GM19395 (cell line): ENCODE results near the gene GJC2.
"Not testable (repeated sequence)": the region's sequence is repeated elsewhere in the genome, so short reads cannot be mapped to it uniquely, and the experiment has no call there.

Experiments
- ATAC-seq: cut with Tn5 transposase; IDR thresholded peaks from one replicate; pipeline ENCODE4 v1.9.1; 2021; ENCODE audit warnings: mild to moderate bottlenecking, moderate library complexity; ENCODE audit not compliant: unreplicated experiment

Gene GJC2

DNA sequence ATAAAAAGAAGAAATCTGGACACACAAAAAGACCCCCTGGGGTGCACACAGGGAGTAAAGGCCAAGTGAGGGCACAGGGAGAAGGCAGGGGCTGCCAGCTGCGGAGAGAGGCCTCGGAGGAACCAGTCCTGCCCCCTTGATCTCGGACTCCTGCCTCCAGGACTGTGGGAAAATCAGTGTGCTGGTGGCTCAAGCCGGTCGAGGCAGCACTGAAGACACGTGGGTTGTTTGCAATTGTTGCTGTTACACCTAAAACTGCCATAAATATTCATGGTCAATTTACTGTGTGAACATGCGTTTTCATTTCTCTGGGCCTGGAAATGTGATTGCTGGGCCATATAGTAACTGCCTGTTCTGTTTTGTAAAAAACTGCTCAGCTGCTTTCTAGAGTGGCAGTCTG lies 34.4 kb downstream of the GJC2 start:
- no peak for ATAC-seq

DNA sequence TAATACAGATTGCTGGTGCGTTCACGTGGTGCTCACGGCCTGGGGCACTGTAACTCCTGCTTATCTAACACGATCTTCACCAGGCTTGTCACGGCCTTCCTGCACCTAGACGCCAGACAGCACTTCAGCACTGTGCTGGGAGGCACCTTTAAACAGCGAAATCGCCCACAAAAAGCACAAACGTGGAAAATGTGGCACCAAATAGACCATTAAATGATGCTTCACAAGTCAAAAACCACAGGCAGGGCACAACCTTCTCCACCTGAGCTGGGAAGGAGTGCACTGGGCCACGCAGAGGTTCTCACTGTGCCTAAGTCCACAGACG lies 35.9 kb downstream of the GJC2 start:
- no peak for ATAC-seq

DNA sequence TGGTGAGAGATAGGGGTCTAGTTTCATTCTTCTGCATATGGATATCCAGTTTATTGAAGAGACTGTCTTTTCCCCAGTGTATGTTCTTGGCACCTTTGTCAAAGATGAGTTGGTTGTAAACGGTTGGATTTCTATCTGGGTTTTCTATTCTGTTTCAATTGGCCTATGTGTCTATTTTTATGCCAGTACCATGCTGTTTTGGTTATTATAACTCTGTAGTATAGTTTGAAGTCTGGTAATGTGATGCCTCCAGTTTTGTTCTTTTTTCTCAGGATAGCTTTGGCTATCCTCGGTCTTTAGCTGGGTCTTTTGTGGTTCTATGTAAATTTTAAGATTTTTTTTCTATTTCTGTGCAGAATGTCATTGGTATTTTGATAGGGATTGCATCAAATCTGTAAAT lies 38.5 kb downstream of the GJC2 start:
- not testable (repeated sequence) for ATAC-seq

DNA sequence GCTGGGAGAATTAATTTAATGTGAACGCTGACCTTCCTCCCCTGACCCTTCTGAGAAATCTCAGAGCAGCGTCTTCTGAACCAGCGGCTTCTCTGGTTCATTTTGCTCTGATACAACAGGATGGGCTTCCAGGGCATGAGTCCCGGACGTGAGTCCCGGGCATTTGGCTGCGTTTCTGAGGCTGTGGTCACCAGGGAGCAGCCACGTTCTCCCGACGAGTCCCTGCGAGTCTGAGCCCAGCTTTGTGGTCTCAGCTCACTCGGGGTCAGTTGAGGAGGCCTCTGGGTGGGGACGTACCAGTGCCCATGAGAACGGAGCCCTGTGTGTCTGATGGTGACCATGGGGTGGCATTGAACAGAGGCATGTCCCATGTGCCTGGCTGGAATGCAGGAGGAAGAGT lies 40.5 kb downstream of the GJC2 start:
- no peak for ATAC-seq

DNA sequence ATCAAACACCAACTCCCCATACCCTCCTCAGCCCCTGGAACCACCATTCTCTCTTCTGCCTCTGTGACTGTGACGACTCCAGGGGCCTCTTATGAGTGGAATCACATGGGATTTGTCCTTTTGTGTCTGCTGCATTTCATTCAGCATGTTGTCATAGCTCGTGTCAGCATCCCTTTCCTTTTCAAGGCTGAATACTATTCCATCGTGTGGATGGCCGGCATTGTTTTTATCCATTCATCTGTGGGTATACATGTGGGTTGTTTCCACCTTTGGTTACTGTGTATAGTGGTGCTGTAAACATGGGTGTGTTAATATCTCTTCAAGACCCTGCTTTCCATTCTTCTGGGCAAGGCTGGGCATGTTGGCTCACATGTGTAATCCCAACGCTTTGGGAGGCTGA lies 41.0 kb downstream of the GJC2 start:
- ATAC-seq = no peak

DNA sequence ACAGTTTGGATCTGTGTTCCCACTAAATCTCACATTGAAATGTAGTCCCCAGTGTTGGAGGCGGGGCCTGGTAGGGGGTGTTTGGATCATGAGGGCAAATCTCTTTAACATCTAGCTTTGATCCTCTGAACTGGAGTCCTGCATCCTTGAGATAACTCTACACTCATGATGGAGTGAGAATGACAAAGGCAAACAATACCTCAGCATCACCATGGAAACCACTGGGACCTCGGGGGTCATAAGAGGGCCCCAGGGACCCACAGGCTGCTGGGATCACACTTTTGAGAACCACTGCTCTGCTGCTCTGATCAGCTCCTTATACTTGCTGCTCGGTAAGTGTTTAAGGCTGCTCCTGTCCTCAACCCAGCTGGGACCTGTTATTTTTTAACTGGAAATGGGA lies 44.7 kb downstream of the GJC2 start:
- no peak for ATAC-seq

DNA sequence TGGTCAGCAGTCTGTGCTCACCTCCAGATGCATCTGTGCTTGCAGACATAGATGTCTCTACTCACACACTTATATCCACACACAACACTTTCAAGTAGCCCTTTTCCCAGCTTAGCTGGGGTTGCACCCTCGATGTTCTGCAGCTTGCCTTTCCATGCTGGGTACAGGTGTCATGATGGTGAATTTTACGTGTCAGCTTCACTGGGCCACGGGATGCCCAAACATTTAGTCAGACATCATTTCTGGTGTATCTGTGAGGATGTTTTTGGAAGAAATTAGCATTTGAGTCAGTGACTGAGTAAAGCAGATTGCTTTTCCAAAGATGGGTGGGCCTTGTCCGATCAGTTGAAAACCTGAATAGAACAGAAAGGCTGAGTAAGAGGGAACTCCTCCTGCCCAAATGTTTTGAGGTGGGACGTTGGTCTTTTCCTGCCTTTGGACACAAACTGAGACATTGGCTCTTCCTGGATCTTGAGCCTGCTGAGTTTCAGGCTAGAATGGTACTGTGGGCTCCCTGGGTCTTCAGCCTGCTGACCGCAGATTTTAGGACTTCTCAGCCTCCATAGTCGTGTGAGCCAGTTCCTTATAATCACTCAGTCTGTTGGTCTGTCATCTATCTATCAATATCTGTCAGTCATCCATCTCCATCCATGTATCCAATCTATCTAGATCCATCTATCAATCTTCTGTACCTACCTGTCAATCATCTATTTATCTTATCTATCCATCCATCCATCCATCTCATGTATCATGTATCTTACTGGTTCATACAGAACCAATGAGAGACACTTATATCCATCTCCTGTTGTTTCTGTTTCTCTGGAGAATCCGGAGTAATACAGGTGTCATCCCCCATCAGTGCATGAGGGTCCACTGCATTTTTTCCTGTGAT lies 45.4 kb downstream of the GJC2 start:
- no peak for ATAC-seq

DNA sequence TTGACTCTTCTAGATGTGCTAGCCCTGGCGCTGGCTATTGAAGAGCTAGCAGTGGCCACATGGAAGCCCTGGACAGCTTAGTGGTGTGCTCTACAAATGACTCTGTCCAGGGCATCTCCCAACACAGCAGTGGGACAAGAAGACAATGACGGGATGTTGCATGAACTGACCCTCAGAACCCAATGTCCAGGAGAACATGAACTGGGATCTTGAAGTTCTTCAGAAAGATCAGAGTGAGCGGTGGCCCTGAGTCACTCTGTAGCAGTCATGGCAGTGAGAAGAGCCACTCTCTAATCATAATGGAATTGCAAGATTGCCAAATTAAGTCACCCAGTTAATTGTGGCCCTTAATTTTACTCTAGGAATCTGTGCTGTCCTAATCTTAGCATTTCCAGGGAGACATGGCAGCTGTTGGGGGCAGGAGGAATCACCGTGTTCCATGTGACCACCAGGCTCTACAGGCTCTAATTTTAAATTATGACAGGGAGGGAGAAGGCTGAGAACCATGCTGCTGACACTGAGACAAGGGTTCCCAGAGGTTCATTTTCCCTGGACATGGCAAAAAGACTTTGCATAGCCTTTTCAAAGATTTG lies 47.9 kb downstream of the GJC2 start:
- ATAC-seq = no peak

DNA sequence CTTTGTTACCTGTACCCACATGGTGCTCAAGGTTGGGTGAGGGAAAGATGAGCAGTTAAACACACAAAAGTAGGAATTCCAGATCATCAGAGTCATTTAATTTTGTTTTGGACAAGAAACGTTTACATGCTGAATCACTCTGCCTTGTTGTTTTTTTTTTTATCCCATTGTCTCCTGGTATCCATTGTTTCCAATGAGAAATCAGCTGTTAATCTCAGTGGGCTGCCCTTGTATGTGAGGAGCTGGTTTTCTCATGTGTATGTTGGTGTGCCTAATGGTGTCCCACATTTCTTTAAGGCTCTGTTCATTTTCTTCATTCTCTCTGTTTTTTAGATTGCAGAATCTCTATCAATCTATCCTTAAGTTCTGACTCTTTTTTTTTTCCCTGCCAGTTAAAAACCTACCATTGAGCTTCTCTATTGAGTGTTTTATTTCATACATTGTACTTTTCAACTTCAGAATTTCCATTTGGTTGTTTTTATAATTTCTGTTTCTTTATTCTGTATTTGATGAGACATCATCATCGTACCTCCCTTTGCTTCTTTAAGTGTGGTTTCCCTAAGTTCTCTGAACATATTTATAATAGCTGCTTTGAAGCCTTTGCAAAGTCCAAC lies 49.4 kb downstream of the GJC2 start:
- no peak for ATAC-seq

DNA sequence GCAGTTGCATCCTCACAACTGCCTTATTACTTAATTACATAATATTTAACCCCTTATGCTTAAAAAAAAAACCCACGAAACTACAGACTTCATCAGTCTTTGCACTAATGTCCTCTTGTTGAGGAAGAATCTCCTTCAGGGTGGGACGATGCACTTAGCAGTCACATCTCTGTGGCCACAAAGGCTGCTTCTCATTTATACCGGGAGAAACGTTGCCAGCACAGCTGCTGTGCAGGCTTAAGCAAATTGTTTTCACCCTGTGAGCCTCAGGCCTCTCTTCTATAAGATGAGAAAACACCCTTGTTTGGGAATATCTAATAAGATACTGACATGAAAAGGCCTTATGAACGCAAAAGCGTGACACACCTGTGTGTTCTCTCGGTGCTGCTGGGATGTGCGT lies 55.2 kb downstream of the GJC2 start:
- ATAC-seq = no peak

DNA sequence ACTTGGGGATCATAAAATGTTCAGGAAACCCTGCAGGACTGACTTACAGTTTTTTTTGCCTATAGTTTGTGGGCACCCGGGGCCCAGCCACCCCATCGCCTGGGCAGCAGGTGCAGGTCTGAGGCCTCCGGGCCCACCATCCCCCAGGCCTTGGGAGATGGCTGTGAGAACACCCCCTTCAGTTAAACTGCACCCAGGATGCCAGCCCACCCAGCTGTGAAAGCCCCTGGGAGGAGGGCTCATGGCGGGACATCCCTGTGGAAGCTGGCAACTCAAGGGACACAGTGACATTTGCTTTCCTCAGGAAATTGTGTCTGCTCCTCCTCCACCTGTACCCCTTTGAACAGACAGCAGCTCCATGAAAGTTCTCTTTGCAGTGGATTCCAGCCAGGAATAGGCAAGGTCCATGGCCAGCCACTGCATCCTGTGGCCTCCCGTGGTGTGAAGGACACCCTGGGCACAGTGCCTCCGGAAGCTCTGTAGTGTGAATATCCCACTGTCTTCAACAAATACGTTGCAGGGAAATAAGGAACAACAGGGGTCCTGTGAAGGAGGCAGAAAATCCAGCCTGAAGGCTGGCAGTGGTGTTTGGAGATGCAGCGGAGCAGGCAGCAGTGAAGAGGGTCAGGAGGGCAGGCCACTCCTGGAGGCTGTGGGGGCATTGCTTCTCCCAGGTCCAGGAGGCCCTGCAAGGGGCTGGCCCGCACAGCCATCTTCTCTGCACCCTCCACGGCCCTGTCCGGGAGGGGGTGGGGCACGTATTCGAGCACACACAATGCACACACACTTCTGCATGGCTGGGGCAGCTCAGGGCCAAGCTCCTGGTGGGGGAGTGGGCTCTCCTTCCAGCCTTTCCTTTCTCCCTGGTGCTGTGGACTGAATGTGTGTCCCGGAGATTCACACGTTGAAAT lies 56.1 kb downstream of the GJC2 start:
- ATAC-seq = no peak

DNA sequence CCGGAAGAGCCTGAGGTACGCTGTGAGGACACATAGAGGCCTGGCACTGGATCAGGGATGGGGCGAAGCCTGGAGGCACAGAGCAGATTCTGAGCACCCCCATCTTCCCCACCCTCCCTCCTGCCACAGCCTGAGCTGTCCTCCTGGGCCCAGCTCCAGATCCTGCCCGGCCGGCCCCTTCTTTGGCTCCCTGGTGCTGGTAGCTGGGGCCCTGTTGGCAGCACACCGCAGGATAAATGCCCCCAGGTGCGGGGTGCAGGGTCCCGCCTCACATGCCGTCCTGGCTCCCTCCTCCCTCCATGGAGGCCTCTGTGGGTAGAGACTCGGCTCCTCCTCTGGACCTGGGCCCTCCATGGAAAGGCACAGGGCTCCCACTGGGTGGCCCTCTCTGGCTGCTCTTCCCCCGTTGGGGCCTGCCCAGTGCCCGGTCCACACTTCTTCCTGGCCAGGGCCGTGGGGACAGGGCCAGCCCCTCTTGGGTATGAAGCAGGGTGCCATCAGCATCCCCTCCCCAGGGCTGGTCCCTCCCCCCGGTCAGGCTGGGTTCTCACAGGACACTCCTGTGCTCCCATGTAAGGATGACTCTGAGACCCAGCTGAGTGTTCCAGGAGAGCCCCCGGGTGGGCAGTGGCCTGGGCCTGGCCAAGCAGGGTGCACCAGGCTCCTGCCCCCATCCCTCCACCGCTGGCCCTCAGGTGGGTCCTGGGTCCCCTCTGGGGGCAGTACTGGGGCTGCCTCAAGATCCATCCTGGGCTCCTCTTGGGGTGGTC lies 57.0 kb downstream of the GJC2 start:
- no peak for ATAC-seq

DNA sequence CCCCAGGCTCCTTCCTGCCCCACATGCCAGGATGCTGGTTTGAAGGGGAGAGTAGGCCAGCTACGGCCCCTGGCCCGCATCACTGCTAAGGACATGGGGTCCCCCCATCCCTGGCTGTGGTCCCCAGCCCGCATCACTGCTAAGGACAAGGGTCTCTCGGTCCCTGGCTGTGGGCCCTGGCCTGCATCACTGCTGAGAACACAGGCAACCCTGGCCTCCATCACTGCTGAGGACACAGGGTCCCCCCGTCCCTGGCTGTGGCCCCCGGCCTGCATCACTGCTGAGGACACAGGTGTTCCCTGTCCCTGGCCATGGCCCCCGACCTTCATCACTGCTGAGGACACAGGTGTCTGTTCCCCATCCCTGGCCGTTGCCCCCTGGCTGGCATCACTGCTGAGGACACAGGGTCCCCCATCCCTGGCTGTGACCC lies 57.7 kb downstream of the GJC2 start:
- no peak for ATAC-seq

DNA sequence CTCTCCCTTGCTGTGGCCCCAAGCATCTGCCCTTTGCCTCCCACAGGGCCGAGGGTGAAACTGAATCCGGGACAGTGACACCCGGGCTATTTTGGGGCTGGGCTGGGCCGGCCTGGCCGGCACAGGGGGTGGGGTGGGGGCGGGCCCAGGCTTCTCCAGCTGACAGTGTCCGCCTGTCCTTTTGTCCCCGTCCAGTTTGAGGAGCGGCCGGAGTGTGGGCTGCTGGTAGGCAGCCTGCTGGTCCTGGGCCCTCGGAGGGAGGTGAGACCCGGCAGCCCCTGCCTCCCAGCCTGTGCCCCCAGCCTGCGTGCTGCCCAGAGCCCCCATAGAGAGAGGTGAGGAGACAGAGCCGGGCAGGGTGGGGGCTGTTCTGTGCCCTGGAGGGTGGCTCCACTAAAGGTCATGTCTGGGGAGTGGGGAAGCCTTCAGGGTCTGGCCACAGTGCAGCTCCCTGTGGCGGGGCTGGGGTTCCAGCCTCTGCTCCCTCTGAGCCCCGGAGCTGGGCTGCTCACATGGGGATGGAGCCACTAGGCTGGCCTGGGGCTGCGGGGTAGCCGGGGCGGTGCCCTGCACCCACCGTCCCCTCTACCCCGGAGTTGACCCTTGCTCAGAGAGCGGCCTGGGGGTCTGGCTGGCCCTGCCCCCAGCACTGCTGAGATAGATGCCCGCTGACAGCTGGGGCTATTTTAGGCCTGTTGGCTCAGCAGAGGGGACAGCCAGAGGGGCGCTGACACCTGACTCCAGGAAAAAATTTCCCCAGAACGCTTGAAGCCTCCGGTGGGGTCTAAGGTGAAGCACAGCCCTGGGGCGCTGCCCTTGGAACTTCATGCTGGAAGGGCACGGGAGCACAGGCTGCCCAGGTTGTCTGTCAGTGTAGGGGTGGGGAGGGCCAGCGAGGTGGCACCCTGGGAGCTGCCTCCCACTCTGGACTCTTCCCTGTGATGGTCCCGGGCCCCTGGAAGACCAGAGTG lies 58.4 kb downstream of the GJC2 start, which contains the start of gene OBSCN:
Gene OBSCN (plus strand): TSS at position 194 of the 971 bp plus-strand sequence. CDS start 3,740 bp downstream, outside the sequence.
- ATAC-seq = no peak

DNA sequence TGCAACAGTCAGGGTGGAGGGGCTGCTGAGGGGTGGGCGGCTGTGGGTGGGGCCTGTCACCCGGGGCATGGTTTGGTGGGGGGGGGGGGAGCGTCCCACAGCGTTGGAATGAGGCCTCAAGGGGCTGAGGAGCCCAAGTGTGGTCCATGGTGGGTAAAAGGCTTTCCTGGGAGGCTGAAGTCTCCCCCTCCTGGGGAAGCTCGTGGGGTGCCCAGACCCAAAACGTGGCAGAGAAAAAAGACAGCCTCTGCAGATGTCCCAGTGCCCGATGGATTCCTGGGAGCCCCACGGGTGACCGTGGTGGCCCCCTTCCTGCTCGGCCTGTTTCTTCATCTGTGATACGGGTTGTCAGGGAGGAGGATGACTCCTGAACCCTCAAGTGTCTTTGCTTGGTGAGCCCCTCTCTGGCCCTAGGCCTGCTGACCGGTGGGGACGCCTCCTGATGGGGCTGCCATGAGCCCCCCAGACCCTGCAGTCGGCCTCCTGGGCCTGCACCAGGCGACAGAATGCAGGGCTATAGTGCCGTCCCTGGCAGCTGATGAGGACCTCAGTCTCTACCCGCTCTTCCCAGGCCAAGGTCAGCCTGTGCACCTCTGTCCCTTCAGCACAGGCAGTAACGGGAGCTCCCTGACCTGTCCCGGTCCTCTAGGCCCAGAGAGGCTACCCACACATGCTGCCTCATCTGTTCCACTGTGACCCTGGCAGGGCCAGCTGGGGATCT lies 59.3 kb downstream of the GJC2 start:
- ATAC-seq = no peak
